ENCODE results near the gene SMIM3. TPM values are rescaled to one million over a fixed set of nuclear protein-coding genes. Genes with fewer than 3 reads are reported as not detected.
A peak's percentile ranks its signal among the peaks of the same experiment; 100 is the strongest.
"Not testable (repeated sequence)": the region's sequence is repeated elsewhere in the genome, so short reads cannot be mapped to it uniquely, and the experiment has no call there.

The SMIM3 gene
- total and polyA plus RNA-seq, 2 experiments from 2014 or later: 44.2 to 47.7 TPM

GRCh38 chr5:150734579-150735384 lies 43.8 kb upstream of the SMIM3 start:
- no peak overlapping the region for H3K27ac ChIP-seq

DNA sequence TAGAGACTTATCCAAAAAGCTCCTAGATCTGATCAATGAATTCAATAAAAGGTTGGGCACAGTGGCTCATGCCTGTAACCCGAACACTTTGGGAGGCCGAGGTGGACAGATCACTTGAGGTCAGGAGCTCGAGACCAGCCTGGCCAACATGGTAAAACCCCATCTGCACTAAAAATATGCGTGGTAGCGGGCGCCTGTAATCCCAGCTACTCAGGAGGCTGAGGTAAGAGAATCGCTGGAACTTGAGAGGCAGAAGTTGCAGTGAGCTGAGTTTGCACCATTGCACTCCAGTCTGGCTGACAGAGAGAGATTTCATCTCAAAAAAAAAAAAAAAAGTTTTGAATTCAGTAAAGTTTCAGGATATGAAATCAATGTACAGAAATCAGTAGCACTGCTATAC lies 39.7 kb upstream of the SMIM3 start:
- no peak overlapping the region for H3K4me3 ChIP-seq
- TF ChIP-seq, protein P1, sequence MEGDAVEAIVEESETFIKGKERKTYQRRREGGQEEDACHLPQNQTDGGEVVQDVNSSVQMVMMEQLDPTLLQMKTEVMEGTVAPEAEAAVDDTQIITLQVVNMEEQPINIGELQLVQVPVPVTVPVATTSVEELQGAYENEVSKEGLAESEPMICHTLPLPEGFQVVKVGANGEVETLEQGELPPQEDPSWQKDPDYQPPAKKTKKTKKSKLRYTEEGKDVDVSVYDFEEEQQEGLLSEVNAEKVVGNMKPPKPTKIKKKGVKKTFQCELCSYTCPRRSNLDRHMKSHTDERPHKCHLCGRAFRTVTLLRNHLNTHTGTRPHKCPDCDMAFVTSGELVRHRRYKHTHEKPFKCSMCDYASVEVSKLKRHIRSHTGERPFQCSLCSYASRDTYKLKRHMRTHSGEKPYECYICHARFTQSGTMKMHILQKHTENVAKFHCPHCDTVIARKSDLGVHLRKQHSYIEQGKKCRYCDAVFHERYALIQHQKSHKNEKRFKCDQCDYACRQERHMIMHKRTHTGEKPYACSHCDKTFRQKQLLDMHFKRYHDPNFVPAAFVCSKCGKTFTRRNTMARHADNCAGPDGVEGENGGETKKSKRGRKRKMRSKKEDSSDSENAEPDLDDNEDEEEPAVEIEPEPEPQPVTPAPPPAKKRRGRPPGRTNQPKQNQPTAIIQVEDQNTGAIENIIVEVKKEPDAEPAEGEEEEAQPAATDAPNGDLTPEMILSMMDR (IDR thresholded peaks at IDR 0.05; ENCODE audit: poor library complexity): no peak
- TF ChIP-seq EZH2phosphoT487 (IDR thresholded peaks at IDR 0.05; ENCODE audit: low read depth, severe bottlenecking, unreplicated experiment) (no peak), EZH2 (IDR thresholded peaks at IDR 0.05; ENCODE audit: borderline replicate concordance) (no peak)
- 91% methylated on average over 7 of the region's 7 CpGs for WGBS (ENCODE audit: low lambda C conversion rate, missing lambda C conversion rate)
- H3K9me2 ChIP-seq (replicated peaks; ENCODE audit: insufficient read depth): no peaks in the 10 kb centered on the region
- H4K20me1 ChIP-seq (ENCODE audit: insufficient read depth, poor library complexity, severe bottlenecking): no peaks in the 10 kb centered on the region
- no peak overlapping the region for H3K27ac ChIP-seq
- no peak overlapping the region for H2AFZ ChIP-seq
- H3K4me2 ChIP-seq: no peak overlapping the region
- H3K4me1 ChIP-seq (ENCODE audit: insufficient read depth): no peaks in the 10 kb centered on the region
- peaks cover 7% of the 10 kb centered on the region for H3K9me3 ChIP-seq (ENCODE audit: low read depth)
- no peaks in the 10 kb centered on the region for H3K27me3 ChIP-seq
- H3K79me2 ChIP-seq: peaks cover 76% of the 10 kb centered on the region
- DNase-seq (ENCODE audit: low spot score): no peak
- H3K36me3 ChIP-seq (replicated peaks; ENCODE audit: insufficient read depth, low read depth): no peaks in the 10 kb centered on the region

More at GRCh38 chr5:150734579-150735384, 43.8 kb upstream of the SMIM3 start:
- no peaks in the 10 kb centered on the region for H3K4me1 ChIP-seq (ENCODE audit: insufficient read depth)
- peaks cover 7% of the 10 kb centered on the region for H3K9me3 ChIP-seq (ENCODE audit: low read depth)
- no peak overlapping the region for H3K4me3 ChIP-seq
- no peaks in the 10 kb centered on the region for H4K20me1 ChIP-seq (ENCODE audit: insufficient read depth, poor library complexity, severe bottlenecking)
- no peak overlapping the region for H3K4me2 ChIP-seq
- peaks cover 15% of the 10 kb centered on the region for H3K36me3 ChIP-seq (replicated peaks; ENCODE audit: insufficient read depth, low read depth)
- WGBS (ENCODE audit: low lambda C conversion rate, missing lambda C conversion rate): 84% methylated on average over 7 of the region's 7 CpGs
- H3K9me2 ChIP-seq (replicated peaks; ENCODE audit: insufficient read depth): no peaks in the 10 kb centered on the region
- no peak for DNase-seq (ENCODE audit: low spot score)
- H3K79me2 ChIP-seq: peaks cover 58% of the 10 kb centered on the region
- no peaks in the 10 kb centered on the region for H3K27me3 ChIP-seq
- TF ChIP-seq, protein P1 (IDR thresholded peaks at IDR 0.05; ENCODE audit: poor library complexity): no peak
- TF ChIP-seq EZH2 (IDR thresholded peaks at IDR 0.05; ENCODE audit: borderline replicate concordance): no peak
- TF ChIP-seq EZH2phosphoT487 (IDR thresholded peaks at IDR 0.05; ENCODE audit: low read depth, severe bottlenecking, unreplicated experiment): no peak
- no peak overlapping the region for H2AFZ ChIP-seq

DNA sequence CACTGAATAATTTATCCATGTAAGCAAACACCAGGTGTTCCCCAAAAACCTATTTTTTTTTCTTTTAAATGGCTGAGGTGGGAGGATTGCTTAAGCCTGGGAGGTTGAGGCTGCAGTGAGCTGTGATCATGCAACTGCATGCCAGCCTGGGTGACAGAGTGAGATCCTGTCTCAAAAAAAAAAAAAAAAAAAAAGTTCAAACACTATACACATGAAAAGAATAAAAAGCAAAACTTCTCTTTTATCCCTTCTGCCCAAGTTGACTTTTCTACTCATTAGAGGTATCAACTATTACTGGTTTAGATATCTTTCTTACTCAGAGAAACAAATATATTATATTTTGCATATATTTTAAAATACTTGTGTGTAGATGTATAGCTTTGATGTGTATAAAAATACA lies 37.6 kb upstream of the SMIM3 start:
- peaks cover 6% of the 10 kb centered on the region for H3K9me3 ChIP-seq (ENCODE audit: low read depth)
- H3K4me1 ChIP-seq (ENCODE audit: insufficient read depth): no peaks in the 10 kb centered on the region
- no peaks in the 10 kb centered on the region for H4K20me1 ChIP-seq (ENCODE audit: insufficient read depth, poor library complexity, severe bottlenecking)
- H3K36me3 ChIP-seq (replicated peaks; ENCODE audit: insufficient read depth, low read depth): no peaks in the 10 kb centered on the region
- H2AFZ ChIP-seq: no peak overlapping the region
- no peak for DNase-seq (ENCODE audit: low spot score)
- no peak overlapping the region for H3K4me2 ChIP-seq
- H3K27me3 ChIP-seq: no peaks in the 10 kb centered on the region
- TF ChIP-seq EZH2phosphoT487 (IDR thresholded peaks at IDR 0.05; ENCODE audit: low read depth, severe bottlenecking, unreplicated experiment) (no peak), EZH2 (IDR thresholded peaks at IDR 0.05; ENCODE audit: borderline replicate concordance) (no peak)
- TF ChIP-seq, protein P1 (IDR thresholded peaks at IDR 0.05; ENCODE audit: poor library complexity): no peak
- H3K9me2 ChIP-seq (replicated peaks; ENCODE audit: insufficient read depth): no peaks in the 10 kb centered on the region
- no peak overlapping the region for H3K27ac ChIP-seq
- H3K79me2 ChIP-seq: peaks cover 62% of the 10 kb centered on the region
- H3K4me3 ChIP-seq: no peak overlapping the region

GRCh38 chr5:150742455-150743141 lies 36.0 kb upstream of the SMIM3 start:
- peaks cover 47% of the 10 kb centered on the region for H3K79me2 ChIP-seq
- H3K9me2 ChIP-seq (replicated peaks; ENCODE audit: insufficient read depth); H3K4me3 ChIP-seq; H3K27me3 ChIP-seq; H2AFZ ChIP-seq; H4K20me1 ChIP-seq (ENCODE audit: insufficient read depth, poor library complexity, severe bottlenecking); DNase-seq (ENCODE audit: low spot score); H3K4me1 ChIP-seq (ENCODE audit: insufficient read depth); H3K9me3 ChIP-seq (ENCODE audit: low read depth); H3K36me3 ChIP-seq (replicated peaks; ENCODE audit: insufficient read depth, low read depth): not testable (repeated sequence)
- H3K27ac ChIP-seq: peak overlapping the region; percentile 1
- peak overlapping the region; percentile 40 for H3K4me2 ChIP-seq
- 90% methylated on average over 17 of the region's 18 CpGs for WGBS (ENCODE audit: low lambda C conversion rate, missing lambda C conversion rate)

GRCh38 chr5:150743142-150743488 lies 35.4 kb upstream of the SMIM3 start:
- not testable (repeated sequence) for H3K27me3 ChIP-seq; H3K36me3 ChIP-seq (replicated peaks; ENCODE audit: insufficient read depth, low read depth); H3K4me2 ChIP-seq; H3K9me3 ChIP-seq (ENCODE audit: low read depth); H4K20me1 ChIP-seq (ENCODE audit: insufficient read depth, poor library complexity, severe bottlenecking); H3K4me3 ChIP-seq; H2AFZ ChIP-seq; H3K4me1 ChIP-seq (ENCODE audit: insufficient read depth); H3K27ac ChIP-seq; H3K9me2 ChIP-seq (replicated peaks; ENCODE audit: insufficient read depth); DNase-seq (ENCODE audit: low spot score)
- H3K79me2 ChIP-seq: peaks cover 41% of the 10 kb centered on the region
- 97% methylated on average over 9 of the region's 9 CpGs for WGBS (ENCODE audit: low lambda C conversion rate, missing lambda C conversion rate)

Measured in hepatocyte (in vitro differentiated cells).